RCC 7860 (cell line): Measurements from ENCODE around the gene TMEM273.

ENCODE experiments used
- DNase-seq: peaks from one replicate; pipeline ENCODE4 v3.0.0-alpha.2; 2015; ENCODE audit warnings: low spot score
- FAIRE-seq: peaks from 2 replicates; lab custom pipeline; 2012; peaks lifted over from hg19 to GRCh38; lab: Jason Lieb, UNC

TMEM273 gene

DNA sequence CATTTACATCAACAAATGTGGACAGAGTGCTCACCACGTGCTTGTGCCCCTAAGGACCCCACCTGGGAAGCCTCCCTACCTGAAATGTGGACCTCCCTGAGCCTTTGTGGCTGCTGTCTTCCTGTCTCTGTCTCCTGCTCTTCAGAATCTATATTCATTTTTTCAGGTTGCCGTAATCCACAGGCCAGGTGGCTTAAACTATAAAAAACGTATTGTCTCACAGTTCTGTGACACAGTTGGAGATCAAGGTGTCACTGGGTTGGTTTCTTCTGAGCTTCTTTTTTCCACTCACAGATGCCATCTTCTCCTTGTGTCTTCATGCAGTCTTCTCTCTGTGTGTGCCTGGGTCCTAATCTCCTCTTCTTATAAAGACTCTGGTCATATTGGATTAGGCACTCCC is 67.3 kb downstream of the TMEM273 start:
- no peak for DNase-seq
- no peak for FAIRE-seq

- DNase-seq (peak; percentile 91), FAIRE-seq (peak; percentile 97)
These were observed 68.4 kb downstream of the TMEM273 start for GRCh38 chr10:49119746-49120145.

DNA sequence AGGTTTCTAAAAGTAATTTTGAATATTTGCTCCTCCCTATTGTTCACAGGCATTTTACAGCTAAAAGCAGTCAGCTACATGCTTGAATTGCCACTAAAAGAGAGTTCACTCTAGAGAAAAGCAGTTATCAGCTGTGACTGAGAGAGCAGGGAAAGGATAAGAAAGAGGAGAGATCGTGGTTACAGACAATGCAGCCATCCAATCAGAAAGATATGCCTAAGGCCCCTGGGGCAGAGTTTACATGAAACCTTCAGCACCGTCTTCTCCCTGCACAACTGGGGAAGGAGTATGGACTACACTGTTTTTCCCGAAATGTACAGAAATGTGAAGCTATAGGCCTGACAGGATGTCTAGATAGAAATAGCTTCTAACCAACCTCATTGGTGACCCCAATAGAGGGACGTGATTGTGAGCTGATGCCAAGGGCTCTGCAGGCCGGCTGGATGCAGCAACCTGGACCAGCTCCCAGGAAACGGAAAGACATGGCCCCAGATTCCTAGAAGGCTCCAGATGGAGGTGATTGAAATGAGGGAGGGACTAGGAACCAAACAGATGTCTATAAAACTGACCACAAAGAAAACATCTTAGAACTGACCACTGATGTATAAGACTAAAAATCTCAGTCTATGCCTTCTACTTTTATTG is 69.6 kb downstream of the TMEM273 start:
- DNase-seq, result no peak
- no peak for FAIRE-seq

GRCh38 chr10:49117376-49118070 is 70.7 kb downstream of the TMEM273 start:
- no peak for DNase-seq
- FAIRE-seq, result no peak

DNA sequence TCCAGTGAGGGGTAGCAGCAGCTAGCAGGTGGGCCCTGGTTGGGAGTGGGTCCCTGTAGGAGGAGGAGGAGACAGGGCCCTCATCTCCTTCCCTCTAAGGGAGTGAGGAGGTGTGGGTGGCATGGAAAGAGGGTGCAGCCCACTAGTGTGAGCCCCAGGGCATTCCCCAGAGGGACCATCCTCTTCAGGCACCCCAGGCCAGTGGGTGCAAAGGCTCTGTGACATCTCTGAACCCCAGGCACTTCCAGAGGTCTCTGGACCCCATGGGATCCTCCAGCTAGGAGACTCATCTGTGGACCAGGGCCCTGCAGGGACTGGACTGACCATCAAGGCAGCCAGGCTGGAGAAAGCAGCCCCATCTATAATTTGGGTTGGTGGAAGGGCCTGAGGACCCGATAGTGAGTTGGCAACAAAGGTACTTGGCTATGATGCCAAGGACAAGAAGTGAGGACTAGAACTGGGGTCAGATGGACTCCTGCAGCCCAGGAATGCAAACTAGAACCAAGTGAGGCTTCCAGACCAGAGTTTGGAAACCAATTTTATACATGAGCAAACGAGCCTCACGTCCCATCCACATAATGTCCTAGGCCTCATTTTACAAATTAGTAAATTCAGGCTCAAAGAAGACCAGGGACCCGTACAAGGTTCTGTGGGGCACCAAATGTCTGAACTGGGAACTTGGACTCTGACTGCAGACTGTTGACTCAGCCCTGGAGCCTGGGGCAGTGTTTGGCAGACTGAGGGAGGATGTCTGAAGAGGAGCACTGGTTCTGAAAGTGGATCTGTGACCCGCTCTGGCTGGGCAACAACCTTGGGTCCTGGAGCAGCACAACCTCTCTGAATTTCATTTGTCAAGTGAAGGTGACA is 71.4 kb downstream of the TMEM273 start:
- no peak for FAIRE-seq
- DNase-seq, result no peak

GRCh38 chr10:49115796-49116508 is 72.2 kb downstream of the TMEM273 start:
- DNase-seq (no peak), FAIRE-seq (no peak)

DNA sequence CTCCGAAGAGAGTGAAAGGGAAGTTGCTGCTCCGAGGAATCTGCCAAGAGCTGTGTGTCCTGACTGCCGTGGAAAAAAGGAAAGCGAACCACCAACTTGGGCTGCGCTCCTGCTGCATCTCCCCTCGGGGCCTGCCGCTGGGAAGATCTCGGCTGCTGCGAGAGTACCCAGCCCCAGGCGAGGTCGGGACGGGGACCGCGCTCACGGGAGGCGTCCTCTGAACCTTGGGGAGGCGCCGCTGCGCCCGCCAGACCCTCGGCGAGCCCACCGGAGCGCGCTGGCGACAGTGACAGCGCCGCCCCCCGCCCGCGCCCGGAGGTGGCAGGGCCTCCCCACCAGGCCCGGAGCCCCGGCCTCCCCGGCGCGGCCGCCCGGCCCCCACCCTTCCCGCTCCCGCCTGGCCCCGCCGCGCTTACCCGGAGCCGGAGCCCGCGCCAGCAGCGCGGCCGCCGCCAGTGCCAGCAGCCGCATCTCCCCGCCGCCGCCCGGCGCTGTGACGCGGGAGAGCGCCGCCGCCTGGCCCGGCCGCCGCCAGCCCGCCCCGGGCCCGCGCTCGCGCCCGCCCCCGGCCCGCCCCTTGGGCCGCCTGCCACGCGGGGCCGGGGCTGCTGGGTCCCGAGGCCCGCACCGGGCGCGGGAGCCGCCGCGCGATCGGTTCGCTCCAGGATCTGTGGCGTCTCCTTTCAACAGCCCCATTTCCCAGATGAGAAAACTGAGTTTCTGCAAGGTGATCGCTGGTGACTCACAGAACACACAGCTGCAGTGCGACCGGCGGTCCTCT is 73.0 kb downstream of the TMEM273 start, which contains the start of gene VSTM4:
Gene VSTM4, minus strand, starts transcription at position 508 of the 781 bp plus-strand sequence. Its CDS starts 37 bp downstream, at position 471.
- FAIRE-seq (no peak), DNase-seq (no peak)

DNA sequence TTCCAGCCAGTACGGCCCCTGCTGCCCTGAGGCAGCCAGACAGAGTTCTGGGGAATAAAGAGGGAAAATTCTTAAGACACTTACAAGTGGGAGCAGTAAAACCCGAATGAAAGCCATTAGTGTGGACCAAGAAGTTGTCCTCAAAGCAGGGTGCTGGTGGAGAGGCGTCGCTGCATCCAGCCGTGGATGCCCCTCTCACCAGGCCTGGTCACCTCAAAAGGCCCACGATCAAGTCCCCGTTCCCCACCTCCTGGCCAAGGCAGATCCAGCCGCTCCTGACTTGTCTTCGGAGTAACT is 73.5 kb downstream of the TMEM273 start:
- FAIRE-seq, result no peak

DNA sequence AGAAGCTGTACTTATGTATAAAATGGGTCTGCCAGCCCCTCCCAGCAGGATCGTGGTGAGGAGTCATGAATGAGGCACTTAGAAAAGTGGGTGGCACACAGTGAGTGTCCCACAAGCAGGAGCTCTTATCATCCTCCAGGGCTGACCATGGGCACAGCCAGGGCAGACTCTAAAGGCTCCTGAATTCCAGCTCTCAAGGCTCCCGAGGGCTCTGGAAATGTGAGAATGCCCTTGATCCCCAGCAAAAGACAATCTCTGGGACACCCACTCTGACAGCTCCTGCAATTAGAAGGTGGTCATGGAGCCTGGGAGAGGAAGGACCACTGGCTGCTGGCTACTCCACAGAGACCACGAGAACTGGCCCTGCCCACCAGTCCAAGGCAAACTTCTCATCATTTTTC is 74.5 kb downstream of the TMEM273 start:
- DNase-seq (no peak), FAIRE-seq (no peak)

More for the DNA sequence above, 73.5 kb downstream of the TMEM273 start:
- DNase-seq, result no peak

DNA sequence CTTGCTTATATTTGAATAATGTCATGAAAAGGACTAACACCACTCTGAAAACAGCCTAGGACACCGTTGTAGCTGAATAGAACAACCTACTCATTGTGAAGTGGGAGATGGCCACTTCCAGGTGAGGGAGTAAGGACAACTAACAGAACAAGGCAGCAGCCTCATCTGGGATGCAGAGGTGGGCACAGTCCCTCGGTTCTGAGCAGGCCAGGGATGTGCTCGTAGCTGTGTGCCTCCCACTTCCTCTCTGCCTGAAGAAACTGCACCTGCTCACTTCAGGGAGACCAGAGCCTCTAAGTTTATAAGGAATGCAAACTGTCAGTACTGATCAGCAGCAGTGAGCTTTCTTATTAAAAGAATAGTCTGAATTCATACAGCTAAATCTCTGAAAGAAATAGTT is 75.3 kb downstream of the TMEM273 start:
- DNase-seq (no peak), FAIRE-seq (no peak)

DNA sequence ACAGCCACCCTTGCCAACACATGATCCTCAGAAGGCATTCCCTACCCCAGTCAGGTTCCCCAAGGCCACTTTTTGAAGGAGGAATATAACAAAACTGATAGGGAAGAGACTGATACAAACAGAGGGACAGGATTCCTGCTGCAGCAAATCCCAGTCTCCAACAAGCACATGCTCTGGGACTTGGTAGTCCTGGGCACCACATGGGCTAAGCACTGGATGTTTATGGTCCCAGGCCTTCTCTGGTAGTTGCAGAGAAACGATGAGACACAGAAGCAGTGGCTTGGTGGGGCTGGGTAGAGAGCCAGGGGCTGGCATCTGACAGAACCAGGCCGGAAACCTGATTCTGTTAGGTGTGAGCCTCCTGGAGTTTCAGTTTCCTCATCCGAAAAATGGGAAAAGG is 76.1 kb downstream of the TMEM273 start:
- no peak for DNase-seq
- FAIRE-seq, result no peak

DNA sequence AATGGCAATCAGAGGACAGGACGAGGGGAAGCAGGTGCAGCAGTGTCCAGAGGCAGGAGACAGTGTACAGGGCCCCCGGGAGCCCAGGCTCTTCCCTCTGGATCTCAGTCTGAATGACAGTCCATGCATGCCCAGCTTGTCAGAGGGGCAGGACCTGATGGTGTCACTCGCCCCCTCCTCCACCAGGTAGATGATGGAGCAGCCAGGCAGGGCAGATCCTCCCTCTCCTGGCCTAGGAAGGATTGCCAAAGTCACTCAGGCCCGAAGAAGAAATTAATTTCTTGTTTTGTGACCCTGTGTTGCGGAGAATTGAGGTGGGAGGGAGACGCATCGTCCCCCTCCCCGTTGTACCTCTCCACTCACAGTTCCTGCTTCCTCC is 76.9 kb downstream of the TMEM273 start:
- no peak for DNase-seq
- FAIRE-seq, result no peak

- no peak for FAIRE-seq
- DNase-seq, result no peak
These were observed 77.4 kb downstream of the TMEM273 start for GRCh38 chr10:49110684-49111319.

DNA sequence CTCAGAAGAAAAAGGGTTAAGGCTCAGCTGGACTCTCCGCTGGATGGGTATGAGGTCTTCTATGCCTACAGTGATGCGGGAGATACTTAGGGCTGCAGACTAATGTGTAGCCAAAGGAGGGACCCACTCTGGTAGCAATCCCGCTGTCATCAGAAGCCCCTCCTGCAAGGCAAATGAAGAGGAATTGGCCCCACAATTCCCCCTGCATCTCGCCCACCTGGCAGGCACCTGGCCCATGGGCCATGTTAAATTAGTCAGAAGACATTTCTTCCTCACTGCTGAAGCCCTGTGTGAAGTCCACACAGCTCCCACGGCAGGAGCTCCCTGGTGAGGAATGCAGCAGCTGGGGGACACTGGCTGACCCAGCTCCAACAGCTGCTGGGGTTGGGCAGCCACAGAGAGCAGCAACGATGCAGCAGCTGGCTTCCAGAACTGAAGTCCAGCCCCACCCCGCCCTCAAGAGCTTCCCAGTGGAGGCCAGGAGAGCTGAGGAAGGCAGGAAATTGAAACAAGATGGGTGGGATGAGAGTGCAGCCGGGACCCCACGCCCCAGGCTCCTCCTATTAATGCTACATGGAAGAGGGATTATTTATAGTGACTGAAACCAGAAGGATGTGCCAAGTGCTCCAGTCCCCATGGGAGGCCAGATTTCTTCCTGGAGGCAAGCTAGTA is 78.4 kb downstream of the TMEM273 start:
- FAIRE-seq (no peak), DNase-seq (no peak)

GRCh38 chr10:49108656-49109055 is 79.5 kb downstream of the TMEM273 start:
- no peak for DNase-seq
- no peak for FAIRE-seq

- DNase-seq (no peak), FAIRE-seq (no peak)
These were observed 80.3 kb downstream of the TMEM273 start for GRCh38 chr10:49107887-49108267.

DNA sequence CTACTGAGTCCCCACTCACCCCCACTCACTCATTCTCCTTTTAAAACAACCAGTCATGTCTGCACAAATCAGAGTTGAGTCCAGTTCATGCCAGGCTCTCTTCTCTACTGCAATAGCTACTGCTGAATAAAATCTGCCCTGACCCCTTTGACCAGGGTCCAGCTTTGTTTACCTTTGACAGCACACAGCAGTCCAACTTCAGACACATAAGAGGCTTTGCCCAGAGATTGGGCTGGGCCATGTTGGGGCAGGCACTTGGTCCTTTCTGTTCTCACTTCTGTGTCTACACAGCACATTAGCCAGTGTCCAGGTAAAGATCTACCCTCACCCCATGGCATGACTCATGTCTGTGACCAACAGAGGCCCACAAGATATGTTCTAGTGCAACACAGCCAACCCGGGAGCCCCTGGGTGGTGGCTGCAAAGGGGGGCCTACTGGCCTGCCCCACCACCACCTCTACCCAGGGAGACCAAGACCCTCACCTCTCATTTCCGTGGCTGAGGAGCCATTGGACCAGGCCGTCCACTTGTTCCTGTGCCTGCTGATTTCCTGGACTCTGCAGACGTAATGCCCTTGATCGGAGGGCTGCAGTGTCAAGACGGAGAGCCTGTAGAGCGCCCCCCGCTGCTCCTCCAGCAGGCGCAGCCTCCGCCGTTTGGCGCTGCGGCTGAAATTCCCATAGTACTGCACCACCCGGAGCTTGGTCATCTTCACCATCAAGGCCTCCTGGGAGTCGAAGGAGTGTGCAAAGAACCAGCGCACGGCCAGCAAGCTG is 80.9 kb downstream of the TMEM273 start:
- no peak for FAIRE-seq

DNA sequence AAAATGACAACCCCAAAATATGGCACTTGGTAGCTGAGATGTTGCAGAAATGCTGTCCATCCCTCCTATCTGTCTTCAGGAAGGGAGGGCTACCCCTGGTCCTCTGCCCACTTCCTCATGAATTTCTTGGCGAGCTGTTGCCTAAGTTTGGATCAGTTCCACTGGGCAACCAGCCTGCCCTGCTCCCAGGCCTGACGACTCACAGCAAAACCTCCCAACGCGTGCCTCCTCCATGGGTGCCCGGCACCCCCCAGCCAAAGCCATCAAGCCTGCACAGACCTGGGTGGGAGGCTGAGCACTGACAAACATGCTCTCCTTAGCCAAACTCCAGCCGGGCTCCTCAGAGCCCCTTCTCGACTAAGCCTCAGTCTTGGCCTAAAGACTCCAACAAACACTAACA is 81.7 kb downstream of the TMEM273 start:
- no peak for FAIRE-seq
- no peak for DNase-seq

More for the DNA sequence above, 80.9 kb downstream of the TMEM273 start:
- DNase-seq, result no peak

GRCh38 chr10:49105076-49105475 is 83.1 kb downstream of the TMEM273 start:
- FAIRE-seq (no peak), DNase-seq (no peak)
